ENCODE measurements around the gene GRHL1. TPM values are rescaled to one million over a fixed set of nuclear protein-coding genes. Genes with fewer than 3 reads are reported as not detected.
A peak's percentile ranks its signal among the peaks of the same experiment; 100 is the strongest.

Gene GRHL1
- total and polyA plus RNA-seq, 9 of the 15 experiments (the other 6 are each of a cell fraction or from before 2014, with no cell fraction given), result 1.7 to 6.1 (median 4.7) TPM

DNA sequence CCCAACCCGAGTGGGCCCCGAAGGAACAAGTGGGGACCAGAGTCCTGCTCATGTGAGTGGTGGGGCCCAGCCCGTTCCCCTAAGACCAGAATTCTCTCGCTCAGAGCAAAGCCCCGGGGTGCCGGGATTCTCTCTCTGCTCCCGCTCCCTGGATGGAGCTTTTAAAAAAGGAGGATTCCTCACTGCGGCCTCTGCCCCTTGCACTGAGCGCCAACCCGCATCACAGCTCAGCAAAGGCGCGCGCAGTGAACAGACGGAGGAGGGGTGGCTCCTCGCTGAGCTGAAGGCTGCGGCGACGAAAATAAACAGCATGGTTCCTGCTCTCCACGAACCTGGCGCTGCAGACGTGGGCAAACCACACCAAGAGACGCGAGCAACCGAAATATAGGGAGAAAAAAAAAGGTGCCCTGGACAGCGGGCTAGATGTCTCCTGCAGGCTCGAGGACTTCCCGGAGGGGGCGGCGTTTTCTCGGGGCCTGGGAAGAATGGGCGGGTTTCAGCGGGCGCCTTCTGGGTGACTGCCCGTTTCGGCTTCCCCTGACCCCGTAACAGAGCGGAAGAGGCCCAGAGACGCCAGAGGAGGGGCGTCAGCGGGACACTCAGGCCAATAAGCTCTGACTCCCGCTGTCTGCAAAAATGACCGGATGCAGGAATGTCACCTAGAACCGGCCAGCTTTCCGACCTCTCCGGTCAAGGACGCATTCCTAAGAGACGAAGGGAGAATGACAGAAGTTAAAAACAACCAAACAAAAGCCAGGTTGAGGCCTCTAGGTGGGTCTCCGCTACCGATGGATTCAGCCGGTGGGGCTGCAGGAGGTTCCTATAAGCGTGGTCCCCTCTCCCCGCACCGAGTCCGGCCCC lies 91.0 kb downstream of the GRHL1 start (continued):
- TF ChIP-seq HES1 (IDR thresholded peaks at IDR 0.05; ENCODE audit: low read depth) (no peak), PHF21A (IDR thresholded peaks at IDR 0.05; ENCODE audit: borderline replicate concordance, low read depth) (no peak), OTX1 (CRISPR knock-in tag; IDR thresholded peaks at IDR 0.05) (no peak), MEIS2 (IDR thresholded peaks at IDR 0.05; ENCODE audit: partially characterized antibody) (no peak), RBM14 (IDR thresholded peaks at IDR 0.05; ENCODE audit: borderline replicate concordance, insufficient read depth, low read depth, low read length) (no peak), ZNF830 (CRISPR knock-in tag; IDR thresholded peaks at IDR 0.05) (no peak), SMAD4 (CRISPR knock-in tag; conservative IDR thresholded peaks at IDR 0.05) (no peak; the same call in none of the 2 replicates), POLR2A (conservative IDR thresholded peaks at IDR 0.05) (no peak), MYBL2 (IDR thresholded peaks at IDR 0.05; ENCODE audit: low read depth) (no peak), MYBL2 (CRISPR knock-in tag; IDR thresholded peaks at IDR 0.05; ENCODE audit: borderline replicate concordance) (no peak), MBD1 (CRISPR knock-in tag; IDR thresholded peaks at IDR 0.05) (0 out of 2 replicates have a peak, but pooled peaks have one; percentile 52), RBFOX2 (IDR thresholded peaks at IDR 0.05; ENCODE audit: low read depth, low read length) (peak; percentile 59; the same call in 1 of the 2 replicates), TCFL5 (CRISPR knock-in tag; conservative IDR thresholded peaks at IDR 0.05) (no peak), SLC30A9 (CRISPR knock-in tag; IDR thresholded peaks at IDR 0.05) (no peak), KDM1A (IDR thresholded peaks at IDR 0.05) (peak; percentile 29 to 33; a peak in 1 of 4 replicates), NBN (IDR thresholded peaks at IDR 0.05; ENCODE audit: low read depth) (no peak), SRF (CRISPR knock-in tag; IDR thresholded peaks at IDR 0.05) (no peak)
- TF ChIP-seq, protein P1, sequence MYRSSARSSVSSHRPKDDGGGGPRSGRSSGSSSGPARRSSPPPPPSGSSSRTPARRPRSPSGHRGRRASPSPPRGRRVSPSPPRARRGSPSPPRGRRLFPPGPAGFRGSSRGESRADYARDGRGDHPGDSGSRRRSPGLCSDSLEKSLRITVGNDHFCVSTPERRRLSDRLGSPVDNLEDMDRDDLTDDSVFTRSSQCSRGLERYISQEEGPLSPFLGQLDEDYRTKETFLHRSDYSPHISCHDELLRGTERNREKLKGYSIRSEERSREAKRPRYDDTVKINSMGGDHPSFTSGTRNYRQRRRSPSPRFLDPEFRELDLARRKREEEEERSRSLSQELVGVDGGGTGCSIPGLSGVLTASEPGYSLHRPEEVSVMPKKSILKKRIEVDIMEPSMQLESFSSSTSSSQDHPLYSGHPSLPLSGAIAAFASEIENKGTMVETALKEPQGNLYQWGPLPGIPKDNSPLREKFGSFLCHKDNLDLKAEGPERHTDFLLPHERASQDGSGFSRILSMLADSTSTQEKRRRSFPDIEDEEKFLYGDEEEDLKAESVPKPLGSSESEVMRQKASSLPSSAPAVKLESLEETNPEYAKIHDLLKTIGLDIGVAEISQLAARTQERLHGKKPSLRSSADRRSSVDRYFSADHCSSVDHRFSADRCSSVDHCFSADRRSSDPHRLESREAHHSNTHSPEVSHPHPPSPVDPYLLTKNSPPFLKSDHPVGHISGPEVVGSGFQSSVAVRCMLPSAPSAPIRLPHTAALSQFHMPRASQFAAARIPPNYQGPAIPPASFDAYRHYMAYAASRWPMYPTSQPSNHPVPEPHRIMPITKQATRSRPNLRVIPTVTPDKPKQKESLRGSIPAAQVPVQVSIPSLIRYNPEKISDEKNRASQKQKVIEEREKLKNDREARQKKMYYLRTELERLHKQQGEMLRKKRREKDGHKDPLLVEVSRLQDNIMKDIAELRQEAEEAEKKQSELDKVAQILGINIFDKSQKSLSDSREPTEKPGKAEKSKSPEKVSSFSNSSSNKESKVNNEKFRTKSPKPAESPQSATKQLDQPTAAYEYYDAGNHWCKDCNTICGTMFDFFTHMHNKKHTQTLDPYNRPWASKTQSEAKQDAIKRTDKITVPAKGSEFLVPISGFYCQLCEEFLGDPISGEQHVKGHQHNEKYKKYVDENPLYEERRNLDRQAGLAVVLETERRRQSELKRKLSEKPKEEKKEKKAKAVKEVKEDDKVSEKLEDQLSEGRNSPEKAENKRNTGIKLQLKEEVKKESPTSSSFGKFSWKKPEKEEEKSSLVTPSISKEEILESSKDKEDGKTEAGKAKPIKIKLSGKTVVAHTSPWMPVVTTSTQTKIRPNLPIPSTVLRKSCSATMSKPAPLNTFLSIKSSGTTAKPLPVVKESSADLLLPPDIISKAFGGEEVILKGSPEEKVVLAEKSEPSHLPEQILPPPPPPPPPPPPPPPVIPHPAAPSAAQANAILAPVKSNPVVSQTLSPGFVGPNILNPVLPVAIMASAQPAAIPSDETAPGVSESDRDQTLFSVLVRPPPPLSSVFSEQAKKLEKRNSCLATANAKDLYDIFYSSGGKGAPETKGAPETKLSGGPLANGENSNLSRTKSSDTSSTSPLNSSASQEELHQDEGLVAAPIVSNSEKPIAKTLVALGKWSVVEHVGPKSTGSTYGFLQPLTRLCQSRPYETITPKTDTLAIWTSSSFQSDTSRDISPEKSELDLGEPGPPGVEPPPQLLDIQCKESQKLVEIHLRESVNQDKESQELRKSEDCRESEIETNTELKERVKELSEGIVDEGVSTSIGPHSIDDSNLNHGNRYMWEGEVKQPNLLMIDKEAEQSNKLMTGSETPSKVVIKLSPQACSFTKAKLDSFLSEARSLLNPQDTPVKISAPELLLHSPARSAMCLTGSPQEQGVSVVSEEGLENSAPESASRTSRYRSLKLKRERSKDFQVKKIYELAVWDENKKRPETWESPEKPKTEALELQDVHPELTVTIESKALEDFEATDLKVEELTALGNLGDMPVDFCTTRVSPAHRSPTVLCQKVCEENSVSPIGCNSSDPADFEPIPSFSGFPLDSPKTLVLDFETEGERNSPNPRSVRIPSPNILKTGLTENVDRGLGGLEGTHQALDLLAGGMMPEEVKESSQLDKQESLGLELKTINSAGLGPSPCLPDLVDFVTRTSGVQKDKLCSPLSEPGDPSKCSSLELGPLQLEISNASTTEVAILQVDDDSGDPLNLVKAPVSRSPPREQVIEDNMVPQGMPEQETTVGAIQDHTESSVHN (IDR thresholded peaks at IDR 0.05; ENCODE audit: borderline replicate concordance in 1 of 2, low read depth in 1 of 2), result no peak

All from K562 (cell line).